Erythroblast (primary cell): ENCODE results near the gene CREB5.

Source experiments
- GATA1 ChIP-seq: IDR thresholded peaks from 2 replicates; pipeline ENCODE4 v1.6.1; 2011; ENCODE audit warnings: low read depth, mild to moderate bottlenecking, control low read depth, low read length, moderate library complexity
- POLR2A ChIP-seq: IDR thresholded peaks from 2 replicates; pipeline ENCODE4 v1.6.1; 2011; ENCODE audit warnings: mild to moderate bottlenecking, low read length

- TF ChIP-seq POLR2A (no peak), GATA1 (no peak)
Observed at GRCh38 chr7:28483112-28483511, 70.8 kb downstream of the CREB5 start.
